OCI-LY7 (cell line): ENCODE measurements around the gene LDLRAD4. TPM values are rescaled to one million over a fixed set of nuclear protein-coding genes. Genes with fewer than 3 reads are reported as not detected.

Source experiments
- BruUV-seq: library from RNA; stranded (reverse); fragments of 400-500 nt; replicated peaks from 2 replicates; lab custom pipeline; 2021; lab: Mats Ljungman, UMichigan
- CTCF ChIA-PET: fragments of 300-600 bp; sonication (Branson Sonifier 250); formaldehyde crosslinking; loops from one replicate; lab custom pipeline; 2022; ENCODE audit warnings: antibody characterized with exemption; ENCODE audit not compliant: unreplicated experiment; lab: Charles Lee
- POLR2A ChIA-PET: fragments of 300-600 bp; sonication (Branson Sonifier 250); formaldehyde crosslinking; loops from one replicate; lab custom pipeline; 2022; ENCODE audit warnings: antibody characterized with exemption; lab: Charles Lee
- DNase-seq: peaks from one replicate; pipeline ENCODE4 v3.0.0-alpha.2; 2015; ENCODE audit warnings: low spot score
- H2AFZ ChIP-seq: fragments of 200-600 bp; sonication (generic), shearing (Covaris generic); 2 replicates; pipeline ENCODE4 v1.6.1; 2014; ENCODE audit warnings: mild to moderate bottlenecking, antibody characterized with exemption, low read length, moderate library complexity
- H3K27ac ChIP-seq: fragments of 200-600 bp; sonication (generic); 2 replicates; pipeline ENCODE4 v1.5.1; 2014; ENCODE audit warnings: mixed run types, low read depth, mild to moderate bottlenecking, moderate library complexity, low read length, inconsistent platforms; ENCODE audit not compliant: poor library complexity, severe bottlenecking
- H3K36me3 ChIP-seq: fragments of 200-600 bp; sonication (generic); 2 replicates; pipeline ENCODE4 v1.6.1; 2014; ENCODE audit warnings: mild to moderate bottlenecking, antibody characterized with exemption, low read length, moderate library complexity, mixed read lengths; ENCODE audit not compliant: insufficient read depth
- H3K4me1 ChIP-seq: fragments of 200-600 bp; sonication (generic); 2 replicates; pipeline ENCODE4 v1.5.1; 2014; ENCODE audit warnings: mild to moderate bottlenecking, low read length; ENCODE audit not compliant: insufficient read depth, poor library complexity, severe bottlenecking
- H3K4me2 ChIP-seq: fragments of 200-600 bp; sonication (generic); 2 replicates; pipeline ENCODE4 v1.6.1; 2014; ENCODE audit warnings: mild to moderate bottlenecking, low read length
- H3K4me3 ChIP-seq: fragments of 200-600 bp; sonication (generic); 2 replicates; pipeline ENCODE4 v1.5.1; 2014; ENCODE audit warnings: mild to moderate bottlenecking, low read depth, low read length; ENCODE audit not compliant: poor library complexity, severe bottlenecking
- H3K79me2 ChIP-seq: fragments of 200-600 bp; sonication (generic); 2 replicates; pipeline ENCODE4 v1.6.1; 2016; ENCODE audit warnings: low read depth, mild to moderate bottlenecking, low read length, moderate library complexity, mixed read lengths; ENCODE audit not compliant: insufficient read depth
- H3K9me2 ChIP-seq: fragments of 200-600 bp; sonication (generic); 2 replicates; pipeline ENCODE4 v1.6.1; 2016; ENCODE audit warnings: mild to moderate bottlenecking, low read length, mixed read lengths; ENCODE audit not compliant: insufficient read depth
- H3K9me3 ChIP-seq: fragments of 200-600 bp; sonication (generic); 2 replicates; pipeline ENCODE4 v1.6.1; 2014; ENCODE audit warnings: mild to moderate bottlenecking, mixed run types, low read length, mixed read lengths
- H4K20me1 ChIP-seq: fragments of 200-600 bp; sonication (generic); 2 replicates; pipeline ENCODE4 v1.6.1; 2014; ENCODE audit warnings: mild to moderate bottlenecking, antibody characterized with exemption, low read length, moderate library complexity, mixed read lengths; ENCODE audit not compliant: insufficient read depth
- EZH2phosphoT487 ChIP-seq: fragments of 200-600 bp; sonication (generic); IDR thresholded peaks from 2 replicates; pipeline ENCODE4 v1.6.1; 2018; ENCODE audit warnings: low read depth, borderline replicate concordance, mild to moderate bottlenecking, mixed run types, antibody characterized with exemption, low read length, moderate library complexity, mixed read lengths
- intact Hi-C: fragments of 100-400 bp; cut with micrococcal nuclease; formaldehyde crosslinking; loops from one replicate; pipeline ENCODE4 v1.10.0; 2022; ENCODE audit not compliant: unreplicated experiment
- total RNA-seq, 2 experiments: library from RNA; depleted of rRNA in 1 of 2; stranded (reverse); fragments of >200 nt in 1 of 2; shearing (Covaris generic) in 1 of 2; gene quantifications; 2 replicates each; pipeline ENCODE4 v1.2.3, GENCODE V29; 2014 to 2022
- TF ChIP-seq, protein P1 (sequence below): fragments of 200-600 bp; sonication (generic); conservative IDR thresholded peaks from 2 replicates; pipeline ENCODE4 v1.5.1; 2014; ENCODE audit warnings: mild to moderate bottlenecking, antibody characterized with exemption, low read length, moderate library complexity, mixed read lengths

The LDLRAD4 gene
- total RNA-seq, 2 experiments from 2014 or later: 26.2 to 43.8 TPM

DNA sequence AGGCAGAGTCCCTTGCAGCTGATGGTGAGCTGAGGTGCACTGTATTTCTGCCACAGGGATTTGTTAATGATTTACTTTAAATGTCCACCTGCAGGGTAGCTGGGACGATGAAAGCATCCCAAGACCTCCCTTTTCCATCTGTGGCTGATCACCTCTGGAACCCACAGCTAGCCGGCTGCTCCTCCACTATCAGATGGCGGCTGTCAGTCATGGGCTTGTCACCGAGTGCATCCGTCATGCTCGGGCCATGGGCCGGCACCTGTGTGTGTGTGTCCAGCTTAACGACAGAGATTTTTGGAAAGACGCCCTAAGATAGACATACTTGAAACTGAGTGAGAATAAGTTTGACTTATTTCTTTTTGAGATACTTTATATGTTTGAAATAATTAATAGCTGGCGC lies 272.6 kb downstream of the LDLRAD4 start:
- TF ChIP-seq, protein P1, sequence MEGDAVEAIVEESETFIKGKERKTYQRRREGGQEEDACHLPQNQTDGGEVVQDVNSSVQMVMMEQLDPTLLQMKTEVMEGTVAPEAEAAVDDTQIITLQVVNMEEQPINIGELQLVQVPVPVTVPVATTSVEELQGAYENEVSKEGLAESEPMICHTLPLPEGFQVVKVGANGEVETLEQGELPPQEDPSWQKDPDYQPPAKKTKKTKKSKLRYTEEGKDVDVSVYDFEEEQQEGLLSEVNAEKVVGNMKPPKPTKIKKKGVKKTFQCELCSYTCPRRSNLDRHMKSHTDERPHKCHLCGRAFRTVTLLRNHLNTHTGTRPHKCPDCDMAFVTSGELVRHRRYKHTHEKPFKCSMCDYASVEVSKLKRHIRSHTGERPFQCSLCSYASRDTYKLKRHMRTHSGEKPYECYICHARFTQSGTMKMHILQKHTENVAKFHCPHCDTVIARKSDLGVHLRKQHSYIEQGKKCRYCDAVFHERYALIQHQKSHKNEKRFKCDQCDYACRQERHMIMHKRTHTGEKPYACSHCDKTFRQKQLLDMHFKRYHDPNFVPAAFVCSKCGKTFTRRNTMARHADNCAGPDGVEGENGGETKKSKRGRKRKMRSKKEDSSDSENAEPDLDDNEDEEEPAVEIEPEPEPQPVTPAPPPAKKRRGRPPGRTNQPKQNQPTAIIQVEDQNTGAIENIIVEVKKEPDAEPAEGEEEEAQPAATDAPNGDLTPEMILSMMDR: no peak
- TF ChIP-seq EZH2phosphoT487: no peak
- Histone ChIP-seq H3K9me3 (no peaks in the 10 kb centered on the region), H3K27ac (no peak overlapping the region), H3K79me2 (no peaks in the 10 kb centered on the region), H2AFZ (no peak overlapping the region), H3K4me1 (no peaks in the 10 kb centered on the region), H4K20me1 (no peaks in the 10 kb centered on the region; the same call in 1 of the 2 replicates), H3K4me2 (no peak overlapping the region), H3K36me3 (no peaks in the 10 kb centered on the region), H3K9me2 (no peaks in the 10 kb centered on the region), H3K4me3 (no peak overlapping the region)
- CTCF ChIA-PET: no interaction called here
- POLR2A ChIA-PET: interaction anchor here (0.8 kb wide), 1 partner anchor 75 kb away, joined by 3 read pairs; no protein-coding TSS in a partner anchor
- DNase-seq: no peak
- no TSS peak for BruUV-seq
- intact Hi-C loops: no loop called here

DNA sequence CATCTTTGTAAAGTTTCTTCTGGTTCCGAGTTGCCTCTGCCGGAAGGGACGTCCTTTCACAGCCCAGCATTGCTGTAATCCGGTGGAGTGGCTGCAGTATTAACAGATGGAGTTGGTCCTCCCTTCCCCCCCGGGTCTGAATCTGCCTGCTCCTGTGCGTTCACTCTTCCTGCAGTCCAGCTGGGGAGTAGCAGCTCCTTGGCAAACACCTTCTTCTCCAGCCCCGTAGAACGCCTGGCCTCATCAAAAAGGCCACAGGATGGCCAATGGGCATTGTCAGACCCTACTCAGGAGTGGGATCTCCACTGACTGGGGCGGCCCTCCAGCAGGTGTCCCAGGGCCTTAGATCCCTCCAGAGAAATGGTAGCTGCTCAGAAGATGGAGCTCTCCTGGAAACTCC lies 273.8 kb downstream of the LDLRAD4 start:
- Histone ChIP-seq H3K9me3 (no peaks in the 10 kb centered on the region), H3K4me2 (no peak overlapping the region), H4K20me1 (no peaks in the 10 kb centered on the region; the same call in 1 of the 2 replicates), H3K4me1 (no peaks in the 10 kb centered on the region), H3K36me3 (no peaks in the 10 kb centered on the region), H3K4me3 (no peak overlapping the region), H3K9me2 (no peaks in the 10 kb centered on the region), H3K27ac (no peak overlapping the region), H3K79me2 (no peaks in the 10 kb centered on the region), H2AFZ (no peak overlapping the region)
- intact Hi-C loops: no loop called here
- ChIA-PET CTCF (no interaction called here), POLR2A (interaction anchor here (0.6 to 1.0 kb wide), 3 partner anchors 33 to 647 kb away, joined by 3 to 4 read pairs (median 3); no protein-coding TSS in a partner anchor)
- BruUV-seq: no TSS peak
- TF ChIP-seq, protein P1: no peak
- DNase-seq: no peak

DNA sequence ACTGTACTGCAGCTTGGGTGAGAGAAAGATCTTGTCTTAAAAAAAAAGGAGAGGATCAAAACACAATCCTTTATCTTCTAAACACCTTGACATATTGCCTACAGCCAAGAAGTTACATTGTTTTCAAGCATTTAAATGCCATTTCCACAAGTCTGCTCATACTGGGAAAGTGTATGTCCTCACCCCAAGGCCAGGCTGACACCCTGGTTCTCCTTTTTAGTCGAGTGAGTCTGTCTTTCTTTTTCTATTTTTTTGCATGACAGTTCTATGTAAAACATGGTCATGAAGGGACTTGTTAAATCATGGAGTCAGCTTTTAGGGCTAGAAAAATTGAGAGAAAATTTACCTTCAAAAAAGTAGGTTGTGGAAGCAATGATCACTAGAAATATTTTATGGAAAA lies 274.5 kb downstream of the LDLRAD4 start:
- TF ChIP-seq, protein P1: no peak
- TF ChIP-seq EZH2phosphoT487: no peak
- no TSS peak for BruUV-seq
- POLR2A ChIA-PET: interaction anchor here (0.6 to 1.0 kb wide), 4 partner anchors 34 to 648 kb away, joined by 3 to 4 read pairs (median 3); no protein-coding TSS in a partner anchor
- Histone ChIP-seq H3K36me3 (no peaks in the 10 kb centered on the region), H3K9me3 (no peaks in the 10 kb centered on the region), H3K4me3 (no peak overlapping the region), H3K27ac (no peak overlapping the region), H3K4me1 (no peaks in the 10 kb centered on the region), H3K79me2 (no peaks in the 10 kb centered on the region), H3K9me2 (no peaks in the 10 kb centered on the region), H3K4me2 (no peak overlapping the region), H4K20me1 (no peaks in the 10 kb centered on the region), H2AFZ (no peak overlapping the region)
- intact Hi-C loops: no loop called here
- no peak for DNase-seq
- CTCF ChIA-PET: no interaction called here
